ES-I3 (cell line): ENCODE data around the gene NAT8.
"Not testable (repeated sequence)": the region's sequence is repeated elsewhere in the genome, so short reads cannot be mapped to it uniquely, and the experiment has no call there.

Source experiments
- H3K36me3 ChIP-seq: 2 replicates; pipeline ENCODE4 v1.6.1; 2013; ENCODE audit warnings: mild to moderate bottlenecking, low read length, control low read depth, moderate library complexity; ENCODE audit not compliant: insufficient read depth
- H3K4me1 ChIP-seq: 2 replicates; pipeline ENCODE4 v1.6.1; 2013; ENCODE audit warnings: mild to moderate bottlenecking, control low read depth, low read length; ENCODE audit not compliant: insufficient read depth
- H3K9ac ChIP-seq: 2 replicates; pipeline ENCODE4 v1.6.1; 2013; ENCODE audit warnings: low read depth, mild to moderate bottlenecking, low read length, moderate library complexity
- H3K9me3 ChIP-seq: 2 replicates; pipeline ENCODE4 v1.6.1; 2013; ENCODE audit warnings: mild to moderate bottlenecking, low read length, moderate library complexity; ENCODE audit not compliant: control insufficient read depth, insufficient read depth

Gene NAT8

GRCh38 chr2:73652348-73652747 is 10.1 kb upstream of the NAT8 start:
- Histone ChIP-seq H3K9me3 (0 out of 2 replicates have a peak, but pooled peaks cover 4% of the 10 kb centered on the region), H3K9ac (no peak overlapping the region), H3K4me1 (no peaks in the 10 kb centered on the region), H3K36me3 (no peaks in the 10 kb centered on the region)

DNA sequence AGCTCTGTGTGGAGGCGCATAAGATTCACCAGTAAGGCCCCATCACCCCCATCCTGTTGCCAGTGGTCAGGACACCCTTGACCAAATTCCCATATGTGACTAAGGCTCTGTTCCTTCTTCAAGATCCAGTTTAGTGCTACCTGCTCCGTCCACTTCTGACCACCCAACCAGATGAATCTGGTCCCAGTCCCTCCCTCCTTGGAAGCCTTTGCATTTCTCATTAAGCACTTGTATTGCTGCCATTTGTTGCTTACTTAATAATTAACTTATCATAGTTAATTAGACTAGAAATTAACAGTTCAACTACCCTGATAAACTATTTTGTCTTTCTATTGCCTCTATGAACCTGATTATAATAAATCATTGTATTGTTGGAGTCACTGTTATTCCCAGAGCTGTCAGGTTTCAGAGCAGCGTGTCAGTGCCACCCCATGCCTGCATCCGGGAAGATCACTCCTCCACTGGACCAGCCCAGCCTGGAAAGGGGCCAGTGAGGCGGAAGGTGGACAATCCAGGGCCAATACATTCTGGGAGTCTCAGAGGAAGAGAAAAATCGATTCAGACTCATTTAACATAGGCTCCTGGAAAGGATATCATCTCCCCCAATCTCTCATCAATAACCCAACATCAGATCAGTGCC is 9.5 kb upstream of the NAT8 start:
- no peaks in the 10 kb centered on the region for H3K36me3 ChIP-seq
- H3K9ac ChIP-seq: no peak overlapping the region
- H3K9me3 ChIP-seq: 0 out of 2 replicates have a peak, but pooled peaks cover 4% of the 10 kb centered on the region
- H3K4me1 ChIP-seq: no peaks in the 10 kb centered on the region

GRCh38 chr2:73647690-73648089 is 5.5 kb upstream of the NAT8 start:
- H3K36me3 ChIP-seq, H3K9ac ChIP-seq, H3K4me1 ChIP-seq, H3K9me3 ChIP-seq: not testable (repeated sequence)

DNA sequence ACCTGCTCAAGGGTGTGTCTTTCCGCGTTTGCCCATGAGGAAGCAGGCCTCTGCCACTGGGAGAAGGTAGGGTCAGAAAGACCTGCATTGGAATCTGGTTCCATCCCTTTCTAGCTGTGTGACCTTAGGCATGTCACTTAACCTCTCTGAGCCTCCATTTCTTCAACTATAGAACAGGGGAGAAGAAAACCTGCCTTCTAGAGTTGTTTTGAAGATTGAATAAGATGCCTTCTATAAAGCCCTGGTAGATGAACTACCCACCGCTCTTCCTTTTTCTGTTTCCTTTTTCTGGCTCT is 507 bp downstream of the NAT8 start:
- Histone ChIP-seq H3K9ac (no peak overlapping the region), H3K9me3 (no peaks in the 10 kb centered on the region; the same call in none of the 2 replicates), H3K36me3 (no peaks in the 10 kb centered on the region), H3K4me1 (no peaks in the 10 kb centered on the region)

DNA sequence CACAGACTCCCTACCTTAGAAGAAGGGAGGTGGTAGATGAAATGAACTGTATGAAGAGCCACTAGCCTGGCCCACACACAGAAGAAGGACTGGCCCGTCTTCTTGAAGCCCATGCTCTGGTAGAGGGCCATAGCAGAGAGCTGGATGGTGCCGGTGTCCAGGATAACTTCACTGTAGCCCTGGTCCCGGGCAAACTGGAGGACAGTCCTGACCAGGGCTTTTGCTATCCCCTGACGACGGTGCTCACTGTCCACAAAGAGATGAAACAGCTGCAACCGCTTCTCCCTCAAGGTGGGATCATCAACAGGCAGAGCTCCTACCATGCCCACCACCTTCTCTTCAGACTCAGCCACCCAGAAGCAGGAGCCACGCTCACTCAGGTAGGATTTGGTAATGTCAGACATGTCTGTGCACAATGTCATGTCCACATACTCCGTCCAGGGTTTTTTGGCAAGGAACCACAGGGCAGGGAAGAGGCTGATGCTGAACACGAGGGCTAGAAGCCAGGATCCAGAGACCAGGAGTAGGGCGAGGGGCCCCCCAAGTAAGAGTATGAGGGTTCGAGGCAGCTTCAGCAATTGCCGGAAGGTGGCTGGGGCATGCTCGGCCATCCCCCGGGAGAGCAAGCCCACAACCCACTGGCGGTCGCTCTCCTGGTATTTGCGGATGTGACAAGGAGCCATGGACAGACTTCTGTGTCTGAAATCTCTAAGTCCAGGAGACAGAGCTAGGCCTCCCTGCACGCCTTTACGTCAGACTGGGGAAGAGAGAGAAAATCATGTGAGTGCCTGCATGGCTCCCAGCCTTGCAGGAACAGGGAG is 1.1 kb downstream of the NAT8 start:
- Histone ChIP-seq H3K36me3 (no peaks in the 10 kb centered on the region), H3K9ac (no peak overlapping the region), H3K9me3 (no peaks in the 10 kb centered on the region; the same call in none of the 2 replicates), H3K4me1 (no peaks in the 10 kb centered on the region)

DNA sequence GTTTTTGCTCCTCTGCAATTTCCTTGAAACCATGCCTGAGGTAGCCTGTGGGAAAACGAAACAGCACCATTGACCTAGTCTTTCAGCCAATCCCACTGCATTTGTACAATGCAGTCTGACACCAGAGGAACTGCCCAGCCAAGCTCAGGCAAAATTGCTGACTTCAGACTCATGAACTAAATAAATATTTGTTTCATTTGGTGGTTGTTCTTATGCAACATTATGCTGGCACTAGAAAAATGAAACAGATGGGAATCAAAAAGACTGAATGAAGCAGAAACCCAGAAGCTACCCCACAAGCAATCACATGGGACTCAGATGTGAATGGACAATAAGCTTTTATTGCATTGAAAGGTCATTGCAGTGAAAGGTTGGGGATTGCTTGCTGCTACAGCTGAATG is 1.7 kb downstream of the NAT8 start:
- H3K9ac ChIP-seq: no peak overlapping the region
- H3K36me3 ChIP-seq: no peaks in the 10 kb centered on the region
- no peaks in the 10 kb centered on the region for H3K4me1 ChIP-seq
- H3K9me3 ChIP-seq: no peaks in the 10 kb centered on the region; the same call in none of the 2 replicates

DNA sequence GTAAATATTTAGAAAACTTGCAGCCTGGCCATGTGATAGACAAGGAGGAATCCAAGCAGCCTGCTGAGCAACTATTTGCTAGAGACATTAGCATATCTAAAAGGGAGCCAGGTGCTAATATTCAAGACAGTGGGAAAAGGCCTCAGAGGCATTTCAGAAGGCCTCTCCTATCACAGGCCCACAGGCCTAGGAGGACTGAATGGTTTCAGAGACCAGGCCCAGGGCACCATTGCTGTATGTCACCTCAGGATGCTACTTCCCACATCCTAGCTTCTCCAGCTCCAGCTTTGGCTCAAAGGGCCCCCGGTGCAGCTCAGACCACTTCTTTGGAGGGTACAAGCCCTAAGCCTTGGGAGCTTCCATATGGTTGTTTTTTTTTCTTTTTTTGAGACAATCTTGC is 3.8 kb downstream of the NAT8 start:
- Histone ChIP-seq H3K9ac (no peak overlapping the region), H3K9me3 (no peaks in the 10 kb centered on the region; the same call in none of the 2 replicates), H3K4me1 (no peaks in the 10 kb centered on the region)

GRCh38 chr2:73636977-73637376 is 5.2 kb downstream of the NAT8 start:
- not testable (repeated sequence) for H3K9me3 ChIP-seq, H3K9ac ChIP-seq, H3K36me3 ChIP-seq, H3K4me1 ChIP-seq

More for the DNA sequence above, 3.8 kb downstream of the NAT8 start:
- H3K36me3 ChIP-seq: no peaks in the 10 kb centered on the region

GRCh38 chr2:73630662-73631266 is 11.5 kb downstream of the NAT8 start:
- not testable (repeated sequence) for H3K4me1 ChIP-seq, H3K36me3 ChIP-seq, H3K9ac ChIP-seq, H3K9me3 ChIP-seq

DNA sequence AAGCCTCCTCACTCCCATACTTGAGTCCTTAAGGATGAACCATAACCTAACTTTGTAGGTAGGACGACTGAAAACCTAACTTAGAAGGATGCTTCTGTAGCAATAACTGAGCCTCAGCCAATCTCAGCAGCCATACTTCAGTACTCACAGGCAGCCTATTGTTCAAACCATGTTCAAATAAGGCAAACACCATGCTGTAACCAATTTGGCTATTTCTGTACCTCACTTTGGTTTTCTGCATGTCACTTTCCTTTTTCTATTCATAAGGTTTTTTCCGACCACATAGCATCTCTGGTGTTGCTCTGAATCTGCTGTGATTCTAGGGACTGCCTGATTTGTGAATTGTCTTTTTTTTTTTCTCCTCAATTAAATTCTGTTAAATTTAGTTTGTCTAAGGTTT is 13.7 kb downstream of the NAT8 start:
- not testable (repeated sequence) for H3K9ac ChIP-seq, H3K4me1 ChIP-seq, H3K9me3 ChIP-seq, H3K36me3 ChIP-seq

DNA sequence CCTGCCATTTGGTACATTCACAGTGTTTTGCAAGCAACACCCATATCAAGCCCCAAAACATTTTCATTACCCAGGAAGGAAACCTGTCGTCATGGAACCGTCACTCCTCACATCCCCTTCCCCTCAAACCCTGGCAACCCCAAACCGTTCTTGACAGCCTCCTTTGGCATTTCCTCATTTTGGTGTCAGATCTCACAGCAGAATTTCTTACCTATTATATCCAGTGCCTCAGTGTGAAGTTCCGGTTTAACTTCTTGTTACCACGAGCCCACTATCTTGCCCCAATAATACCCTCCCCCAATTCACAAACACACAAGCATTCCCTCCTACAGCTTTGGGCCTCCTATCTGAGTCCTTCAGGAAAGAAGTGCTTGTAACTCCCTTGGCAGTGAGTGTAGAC is 16.0 kb downstream of the NAT8 start:
- not testable (repeated sequence) for H3K4me1 ChIP-seq, H3K9me3 ChIP-seq, H3K36me3 ChIP-seq, H3K9ac ChIP-seq

DNA sequence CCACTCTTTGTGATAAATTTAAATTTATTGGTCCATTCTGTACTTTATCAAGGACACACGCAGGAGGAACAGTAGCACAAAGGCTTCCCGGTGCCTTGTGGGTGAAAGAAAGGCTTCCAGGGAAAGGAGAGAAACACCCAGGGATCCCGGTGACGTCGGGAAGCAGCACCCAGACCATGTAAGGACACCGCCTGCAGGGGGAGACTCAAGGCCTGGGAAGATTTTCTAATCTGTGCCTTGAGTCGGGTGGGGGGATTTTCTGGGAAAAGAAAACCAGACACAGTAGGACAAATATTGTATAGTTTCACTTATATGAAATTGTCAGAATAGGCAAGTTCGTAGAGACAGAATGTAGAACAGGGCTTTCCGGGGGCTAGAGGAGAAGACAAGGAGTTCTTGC is 17.6 kb downstream of the NAT8 start:
- not testable (repeated sequence) for H3K9me3 ChIP-seq, H3K36me3 ChIP-seq, H3K4me1 ChIP-seq, H3K9ac ChIP-seq

- H3K9ac ChIP-seq, H3K9me3 ChIP-seq, H3K36me3 ChIP-seq, H3K4me1 ChIP-seq: not testable (repeated sequence)
Measured at GRCh38 chr2:73624036-73624435, 18.2 kb downstream of the NAT8 start.

DNA sequence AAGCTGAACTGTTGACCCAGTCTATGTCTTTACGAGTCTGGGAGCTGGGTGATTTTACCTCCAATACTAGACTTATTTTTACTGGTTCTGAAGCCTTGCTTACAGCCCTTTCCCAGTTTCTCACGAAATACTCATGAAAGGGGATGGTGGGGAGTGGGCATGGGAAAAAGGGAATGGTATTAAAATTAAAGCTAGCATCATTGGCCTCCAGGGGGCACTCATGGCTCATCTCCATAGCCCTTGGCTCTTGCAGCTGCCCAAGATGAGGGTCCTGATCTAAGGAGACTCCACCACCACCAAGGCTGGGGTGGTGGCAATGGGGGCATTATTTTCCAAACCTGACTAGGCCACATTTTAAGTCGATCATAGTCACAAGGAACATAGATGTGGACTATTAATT is 22.3 kb downstream of the NAT8 start:
- not testable (repeated sequence) for H3K9ac ChIP-seq, H3K4me1 ChIP-seq, H3K9me3 ChIP-seq, H3K36me3 ChIP-seq

DNA sequence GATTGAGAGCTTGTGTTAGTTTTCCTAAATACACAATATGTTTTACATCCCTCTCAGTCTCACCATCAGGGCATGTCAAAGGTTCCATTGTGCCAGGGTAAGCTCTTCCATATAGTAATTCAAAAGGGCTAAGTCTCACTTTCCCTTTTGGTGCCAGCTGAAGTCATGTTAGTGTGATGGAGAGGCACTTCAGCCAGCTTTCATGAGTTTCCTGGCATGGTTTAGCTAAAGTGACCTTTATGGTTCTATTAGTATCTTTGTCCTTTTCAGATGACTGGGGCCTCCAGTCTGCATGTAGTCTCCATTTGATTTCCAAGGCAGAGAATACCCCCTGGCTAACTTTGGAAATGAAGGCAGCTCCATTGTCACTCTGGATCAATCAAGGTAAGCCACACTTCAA is 27.2 kb downstream of the NAT8 start:
- no peaks in the 10 kb centered on the region for H3K36me3 ChIP-seq
- H3K4me1 ChIP-seq: no peaks in the 10 kb centered on the region
- no peak overlapping the region for H3K9ac ChIP-seq
- H3K9me3 ChIP-seq: no peaks in the 10 kb centered on the region
